Iris pigment epithelial cell (primary cell): ENCODE results near the gene NACC1.

Experiments used
- DNase-seq: peaks from one replicate; pipeline ENCODE4 v3.0.0-alpha.2; 2011; ENCODE audit warnings: low read depth

Gene NACC1

GRCh38 chr19:13100031-13100588, 18.0 kb upstream of the NACC1 start:
- no peak for DNase-seq

GRCh38 chr19:13100841-13101589, 17.0 kb upstream of the NACC1 start:
- DNase-seq: no peak

GRCh38 chr19:13101590-13102415, 16.3 kb upstream of the NACC1 start:
- no peak for DNase-seq

DNA sequence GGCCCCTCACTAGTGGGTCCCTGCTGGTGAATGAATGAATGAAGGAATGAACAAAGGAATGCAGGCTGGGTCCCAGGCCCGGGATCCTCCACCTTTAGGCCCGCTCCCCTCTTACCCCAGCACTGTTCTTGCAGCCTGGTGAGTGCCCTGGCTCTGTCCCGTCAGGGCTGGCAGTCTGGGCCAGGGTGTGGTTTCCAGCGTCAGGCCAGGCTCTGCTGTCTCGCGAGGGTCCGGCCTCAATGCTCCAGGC, 15.7 kb upstream of the NACC1 start:
- DNase-seq: no peak

- peak; percentile 53 for DNase-seq
Measured at GRCh38 chr19:13102666-13103580, 15.1 kb upstream of the NACC1 start, which contains the start of gene LYL1. TSS of gene LYL1 (minus strand) at chr19:13102858. CDS start at chr19:13101171, 1,687 bp downstream.

- DNase-seq: no peak
Measured at GRCh38 chr19:13103581-13104359, 14.3 kb upstream of the NACC1 start.

GRCh38 chr19:13104360-13104847, 13.7 kb upstream of the NACC1 start:
- DNase-seq: no peak

GRCh38 chr19:13104848-13105711, 13.0 kb upstream of the NACC1 start:
- DNase-seq: no peak

DNA sequence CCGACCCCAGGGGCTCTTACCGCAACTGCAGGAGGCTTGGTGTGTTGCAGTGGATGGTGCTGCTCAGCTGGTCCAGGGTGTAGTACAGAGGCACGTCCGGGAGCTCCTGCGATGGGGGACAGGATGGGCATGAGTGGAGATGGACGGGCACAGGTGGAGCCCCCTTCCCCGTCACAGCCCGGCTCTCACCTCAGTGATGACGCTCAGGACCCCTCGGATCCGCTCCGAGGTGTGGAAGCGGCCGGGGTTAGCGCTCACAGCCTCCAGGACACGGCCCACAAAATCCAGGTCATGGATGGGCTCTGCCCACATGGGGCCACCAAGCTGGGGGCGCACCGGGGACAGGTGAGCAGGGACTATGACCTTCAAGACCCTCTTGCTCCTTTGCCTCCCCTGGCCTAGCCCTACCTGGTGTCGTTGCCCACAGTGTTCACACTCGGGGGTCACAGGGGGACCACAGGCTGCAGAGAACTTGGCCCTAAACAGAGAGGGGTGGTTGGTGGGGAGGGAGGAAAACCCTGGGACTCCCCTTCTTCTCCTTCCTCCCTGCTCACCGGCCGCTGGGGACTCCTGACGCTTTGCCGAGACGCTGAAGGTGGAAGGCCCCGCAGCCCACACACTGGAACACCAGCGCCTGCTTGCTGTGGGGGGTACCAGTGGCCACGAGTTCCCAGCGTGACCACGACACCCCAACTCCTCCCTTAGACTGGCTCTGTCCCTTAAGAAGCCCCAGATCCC, 8.5 kb upstream of the NACC1 start:
- DNase-seq: no peak

GRCh38 chr19:13110099-13110610, 7.9 kb upstream of the NACC1 start:
- DNase-seq: no peak

GRCh38 chr19:13112555-13112954, 5.5 kb upstream of the NACC1 start:
- DNase-seq: no peak

DNA sequence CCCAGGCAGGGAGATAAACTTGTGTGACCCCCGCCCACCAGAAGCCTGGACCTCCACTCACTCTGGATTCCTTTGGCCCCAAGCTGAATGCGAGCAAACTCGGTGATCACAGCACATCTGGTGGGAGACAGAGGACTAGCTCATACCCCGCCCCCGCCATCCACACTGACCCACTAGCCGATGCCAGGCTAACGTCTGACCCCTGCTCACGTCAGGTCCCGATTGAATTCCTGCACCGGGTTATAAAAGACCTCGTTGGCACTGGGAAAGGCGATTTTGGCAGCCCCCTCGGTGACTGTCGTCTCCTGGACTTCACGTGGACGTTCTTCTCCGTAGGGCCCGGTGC, 2.2 kb upstream of the NACC1 start:
- DNase-seq: no peak

DNA sequence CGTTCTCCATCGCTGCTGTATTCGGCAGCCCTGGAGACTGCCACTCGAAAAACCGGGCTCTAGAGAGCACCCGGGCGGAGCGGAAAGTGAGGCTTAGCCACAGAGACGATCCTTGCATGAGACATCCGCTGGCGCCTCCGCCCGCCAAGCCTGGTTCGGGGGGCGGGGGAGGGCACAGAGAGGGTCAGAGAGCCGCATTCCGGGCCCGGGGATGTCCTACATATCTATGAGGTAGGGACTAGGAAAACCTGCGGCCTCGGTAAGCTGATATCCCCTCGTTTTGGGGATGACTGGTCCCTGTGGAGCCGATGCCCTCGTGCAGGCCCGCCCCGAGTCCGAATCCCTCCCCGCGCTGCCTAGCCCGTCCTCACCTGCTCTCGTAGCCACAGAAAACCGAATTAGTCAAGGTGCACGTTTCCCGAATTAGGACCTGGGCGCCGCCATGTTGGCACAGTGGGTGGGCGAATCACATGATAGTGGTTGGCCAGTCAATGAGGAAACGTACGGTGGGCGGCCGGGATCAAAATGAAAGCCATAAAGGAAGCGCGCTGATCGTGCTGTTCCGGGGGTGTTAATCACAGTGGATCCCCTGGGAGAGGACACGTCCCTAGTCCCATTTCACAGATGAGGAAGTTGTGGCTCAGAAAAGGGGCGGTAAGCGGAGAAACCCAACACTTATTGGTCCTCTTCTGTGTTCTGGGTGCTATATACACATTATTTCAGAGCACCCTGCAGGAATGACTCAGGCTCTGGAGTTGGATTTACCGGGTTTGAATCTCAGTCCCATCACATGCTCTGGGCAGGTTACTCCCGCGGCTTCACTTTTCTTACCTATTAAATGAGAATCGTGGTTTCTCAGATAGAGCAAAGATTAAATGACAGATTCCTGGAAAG, 1.5 kb upstream of the NACC1 start, which contains the start of gene TRMT1:
TRMT1 (minus strand) TSS at position 459 of the 894 bp plus-strand sequence; CDS start at position 118, 341 bp downstream.
- DNase-seq: peak; percentile 95

DNA sequence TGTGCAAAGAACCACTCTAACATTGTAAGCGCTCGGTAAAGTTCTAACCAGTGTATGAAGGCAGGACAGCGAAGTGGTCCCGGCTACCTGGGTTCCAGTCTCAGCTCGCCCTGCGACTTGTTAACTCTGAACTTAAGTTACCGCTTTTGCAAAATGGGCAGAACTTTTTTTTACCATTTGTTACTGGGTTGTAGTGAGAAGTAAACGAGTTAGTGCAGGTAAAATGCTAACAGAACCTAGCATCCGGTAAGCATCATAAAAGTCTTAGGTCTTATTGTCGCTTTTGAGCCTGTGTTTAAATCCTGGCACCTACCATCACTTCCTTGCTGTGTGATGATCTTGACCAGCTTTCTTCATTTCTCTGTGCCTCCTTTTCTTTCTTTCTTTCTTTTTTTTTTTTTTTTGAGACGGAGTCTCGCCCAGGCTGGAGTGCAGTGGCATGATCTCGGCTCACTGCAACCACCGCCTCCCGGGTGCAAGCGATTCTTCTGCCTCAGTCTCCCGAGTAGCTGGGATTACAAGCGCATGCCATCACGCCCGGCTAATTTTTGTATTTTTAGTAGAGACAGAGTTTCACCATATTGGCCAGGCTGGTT, 790 bp upstream of the NACC1 start:
- no peak for DNase-seq

DNA sequence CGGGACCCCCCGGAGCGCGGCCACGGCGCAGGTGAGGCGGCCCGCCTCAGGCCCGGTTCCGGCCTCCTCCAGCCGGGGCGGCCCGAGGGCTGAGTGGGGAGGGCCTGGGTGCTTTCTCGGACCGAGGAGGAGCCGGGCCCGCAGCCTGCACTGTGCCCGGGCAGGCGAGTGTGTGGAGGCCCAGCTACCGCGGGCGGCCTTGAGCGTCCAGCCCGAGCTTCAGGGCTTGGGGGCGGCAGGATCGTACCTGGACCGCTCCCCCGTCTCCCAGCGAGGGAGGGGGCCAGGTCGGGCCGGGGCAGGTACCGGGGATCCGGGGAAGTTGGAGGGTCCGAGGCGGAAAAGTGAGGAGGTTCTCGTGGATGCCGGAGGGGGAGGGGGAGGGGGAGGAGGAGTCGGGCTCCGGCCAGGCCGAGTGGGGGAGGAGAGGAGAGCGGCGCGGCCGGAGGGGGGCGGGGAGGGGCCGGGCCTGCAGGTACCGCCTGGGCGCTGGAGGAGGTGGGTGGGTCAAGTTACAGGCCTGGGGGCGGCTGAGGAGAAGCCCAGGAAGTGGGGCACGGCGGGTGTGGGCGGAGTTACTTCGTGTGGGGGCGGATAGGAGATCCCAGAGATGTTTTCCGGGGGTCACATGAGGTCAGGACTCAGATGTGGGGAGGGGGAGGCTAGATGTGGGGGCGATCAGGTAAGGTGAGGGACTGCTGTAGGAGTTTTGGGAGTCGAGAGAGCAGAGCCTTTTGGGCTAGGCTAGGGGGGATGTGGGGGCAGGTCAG, 545 bp downstream of the NACC1 start:
- peak; percentile 55 for DNase-seq

DNA sequence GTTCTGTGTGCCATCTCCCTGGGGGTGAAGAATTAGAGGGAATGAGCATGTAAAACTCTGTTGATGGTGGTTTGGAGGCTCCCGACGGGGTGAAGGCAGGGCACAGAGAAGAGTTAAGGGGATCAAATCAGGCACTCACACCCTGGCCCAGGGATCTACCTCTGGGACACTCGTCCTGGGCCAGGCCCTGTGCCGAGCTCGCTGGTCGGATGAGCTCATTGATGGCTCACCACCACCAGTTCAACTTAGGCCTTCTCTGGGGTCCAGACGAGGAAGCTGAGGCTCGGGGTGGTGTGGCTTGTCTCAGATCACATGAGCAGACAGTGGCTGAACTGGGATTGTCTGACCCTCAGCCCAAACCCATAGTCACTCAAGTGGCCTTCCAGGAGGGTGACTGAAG, 1.6 kb downstream of the NACC1 start:
- peak; percentile 42 for DNase-seq

- no peak for DNase-seq
Measured at GRCh38 chr19:13120031-13120430, 2.0 kb downstream of the NACC1 start.
